ENCODE data around the gene ECEL1.

Gene ECEL1

GRCh38 chr2:232460171-232460570, 27.5 kb downstream of the ECEL1 start:
- H3K79me2 ChIP-seq (ENCODE audit: insufficient read depth, low read depth), result no peaks in the 10 kb centered on the region
- no peaks in the 10 kb centered on the region for H3K36me3 ChIP-seq (ENCODE audit: insufficient read depth)
- no peak overlapping the region for H3K9ac ChIP-seq
- no peak overlapping the region for H2AFZ ChIP-seq (ENCODE audit: low read depth)
- no peaks in the 10 kb centered on the region for H4K20me1 ChIP-seq (ENCODE audit: insufficient read depth)
- no peak overlapping the region for H3K4me3 ChIP-seq (IDR thresholded peaks at IDR 0.05; ENCODE audit: insufficient read depth, low read depth, low read length)
- H3K4me2 ChIP-seq, result no peak overlapping the region
- H3K27ac ChIP-seq, result no peak overlapping the region
- TF ChIP-seq, protein P1, sequence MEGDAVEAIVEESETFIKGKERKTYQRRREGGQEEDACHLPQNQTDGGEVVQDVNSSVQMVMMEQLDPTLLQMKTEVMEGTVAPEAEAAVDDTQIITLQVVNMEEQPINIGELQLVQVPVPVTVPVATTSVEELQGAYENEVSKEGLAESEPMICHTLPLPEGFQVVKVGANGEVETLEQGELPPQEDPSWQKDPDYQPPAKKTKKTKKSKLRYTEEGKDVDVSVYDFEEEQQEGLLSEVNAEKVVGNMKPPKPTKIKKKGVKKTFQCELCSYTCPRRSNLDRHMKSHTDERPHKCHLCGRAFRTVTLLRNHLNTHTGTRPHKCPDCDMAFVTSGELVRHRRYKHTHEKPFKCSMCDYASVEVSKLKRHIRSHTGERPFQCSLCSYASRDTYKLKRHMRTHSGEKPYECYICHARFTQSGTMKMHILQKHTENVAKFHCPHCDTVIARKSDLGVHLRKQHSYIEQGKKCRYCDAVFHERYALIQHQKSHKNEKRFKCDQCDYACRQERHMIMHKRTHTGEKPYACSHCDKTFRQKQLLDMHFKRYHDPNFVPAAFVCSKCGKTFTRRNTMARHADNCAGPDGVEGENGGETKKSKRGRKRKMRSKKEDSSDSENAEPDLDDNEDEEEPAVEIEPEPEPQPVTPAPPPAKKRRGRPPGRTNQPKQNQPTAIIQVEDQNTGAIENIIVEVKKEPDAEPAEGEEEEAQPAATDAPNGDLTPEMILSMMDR (conservative IDR thresholded peaks at IDR 0.05; ENCODE audit: low read depth, low read length), result no peak
- H3K4me1 ChIP-seq (ENCODE audit: low read depth, poor library complexity, severe bottlenecking), result no peaks in the 10 kb centered on the region
- H3K27me3 ChIP-seq (ENCODE audit: insufficient read depth, low read depth), result no peaks in the 10 kb centered on the region

- Histone ChIP-seq H2AFZ (ENCODE audit: low read depth) (no peak overlapping the region), H3K27ac (no peak overlapping the region), H3K9ac (no peak overlapping the region), H3K79me2 (ENCODE audit: insufficient read depth, low read depth) (no peaks in the 10 kb centered on the region), H3K4me3 (IDR thresholded peaks at IDR 0.05; ENCODE audit: insufficient read depth, low read depth, low read length) (no peak overlapping the region), H4K20me1 (ENCODE audit: insufficient read depth) (no peaks in the 10 kb centered on the region), H3K4me2 (no peak overlapping the region), H3K4me1 (ENCODE audit: low read depth, poor library complexity, severe bottlenecking) (no peaks in the 10 kb centered on the region), H3K36me3 (ENCODE audit: insufficient read depth) (no peaks in the 10 kb centered on the region), H3K27me3 (ENCODE audit: insufficient read depth, low read depth) (no peaks in the 10 kb centered on the region)
- TF ChIP-seq, protein P1 (conservative IDR thresholded peaks at IDR 0.05; ENCODE audit: low read depth, low read length), result no peak
Measured at GRCh38 chr2:232459419-232460035, 28.1 kb downstream of the ECEL1 start.

- Histone ChIP-seq H3K4me2 (no peak overlapping the region), H3K9ac (no peak overlapping the region), H3K4me1 (ENCODE audit: low read depth, poor library complexity, severe bottlenecking) (no peaks in the 10 kb centered on the region), H3K27me3 (ENCODE audit: insufficient read depth, low read depth) (no peaks in the 10 kb centered on the region), H3K27ac (no peak overlapping the region), H3K79me2 (ENCODE audit: insufficient read depth, low read depth) (no peaks in the 10 kb centered on the region), H3K36me3 (ENCODE audit: insufficient read depth) (no peaks in the 10 kb centered on the region), H2AFZ (ENCODE audit: low read depth) (no peak overlapping the region), H4K20me1 (ENCODE audit: insufficient read depth) (no peaks in the 10 kb centered on the region), H3K4me3 (IDR thresholded peaks at IDR 0.05; ENCODE audit: insufficient read depth, low read depth, low read length) (no peak overlapping the region)
- TF ChIP-seq, protein P1 (conservative IDR thresholded peaks at IDR 0.05; ENCODE audit: low read depth, low read length), result no peak
Measured at GRCh38 chr2:232458661-232459418, 28.8 kb downstream of the ECEL1 start.

GRCh38 chr2:232458051-232458660, 29.5 kb downstream of the ECEL1 start:
- Histone ChIP-seq H4K20me1 (ENCODE audit: insufficient read depth) (no peaks in the 10 kb centered on the region), H3K4me2 (no peak overlapping the region), H3K27ac (no peak overlapping the region), H3K9ac (no peak overlapping the region), H3K79me2 (ENCODE audit: insufficient read depth, low read depth) (no peaks in the 10 kb centered on the region), H3K27me3 (ENCODE audit: insufficient read depth, low read depth) (0 out of 2 replicates have a peak, but pooled peaks cover 2% of the 10 kb centered on the region), H2AFZ (ENCODE audit: low read depth) (no peak overlapping the region), H3K36me3 (ENCODE audit: insufficient read depth) (no peaks in the 10 kb centered on the region), H3K4me1 (ENCODE audit: low read depth, poor library complexity, severe bottlenecking) (no peaks in the 10 kb centered on the region), H3K4me3 (IDR thresholded peaks at IDR 0.05; ENCODE audit: insufficient read depth, low read depth, low read length) (no peak overlapping the region)
- TF ChIP-seq, protein P1 (conservative IDR thresholded peaks at IDR 0.05; ENCODE audit: low read depth, low read length), result no peak

Measured in KMS-11 (cell line).